DND-41 (cell line): Measurements from ENCODE around the gene CCL13.

Source experiments
- ATAC-seq: fragments of 200-7000 bp; cut with Tn5 transposase; 3 replicates; pipeline ENCODE4 v1.9.1; 2021; ENCODE audit warnings: low read depth; ENCODE audit not compliant: insufficient read depth
- DNase-seq: peaks from one replicate; pipeline ENCODE4 v3.0.0-alpha.2; 2020
- H2AFZ ChIP-seq: 2 replicates; pipeline ENCODE4 v1.6.0; 2012; ENCODE audit warnings: low read depth, low read length
- H3K27ac ChIP-seq: 2 replicates; pipeline ENCODE4 v1.5.1; 2012; ENCODE audit warnings: low read length, inconsistent platforms
- H3K27me3 ChIP-seq: fragments of 200-600 bp; sonication (generic); 2 replicates; pipeline ENCODE4 v1.6.0; 2012; ENCODE audit warnings: low read length, mild to moderate bottlenecking, inconsistent platforms; ENCODE audit not compliant: insufficient read depth, poor library complexity
- H3K36me3 ChIP-seq: 2 replicates; pipeline ENCODE4 v1.5.1; 2012; ENCODE audit warnings: low read length, inconsistent platforms; ENCODE audit not compliant: insufficient read depth
- H3K4me1 ChIP-seq: 2 replicates; pipeline ENCODE4 v1.5.1; 2012; ENCODE audit warnings: mild to moderate bottlenecking, low read length; ENCODE audit not compliant: insufficient read depth
- H3K4me2 ChIP-seq: 2 replicates; pipeline ENCODE4 v1.6.0; 2012; ENCODE audit warnings: mild to moderate bottlenecking, moderate library complexity, low read length, inconsistent platforms; ENCODE audit not compliant: insufficient read depth
- H3K4me3 ChIP-seq, 2 experiments: fragments of 200-600 bp in 1 of 2; shearing (Covaris generic) in 1 of 2; 2 replicates each; pipeline ENCODE4 v1.5.1; 2012 to 2016; ENCODE audit warnings: inconsistent platforms in 2 of 2, low read length in 2 of 2, mild to moderate bottlenecking in 2 of 2, low read depth in 1 of 2, moderate library complexity in 1 of 2
- H3K79me2 ChIP-seq: 2 replicates; pipeline ENCODE4 v1.6.0; 2012; ENCODE audit warnings: low read length, inconsistent platforms; ENCODE audit not compliant: insufficient read depth
- H3K9ac ChIP-seq: 2 replicates; pipeline ENCODE4 v1.6.0; 2012; ENCODE audit warnings: low read depth, mild to moderate bottlenecking, inconsistent platforms, low read length, moderate library complexity
- H3K9me3 ChIP-seq: 2 replicates; pipeline ENCODE4 v1.5.1; 2012; ENCODE audit warnings: low read length, moderate library complexity, mild to moderate bottlenecking, inconsistent platforms; ENCODE audit not compliant: insufficient read depth, severe bottlenecking
- H4K20me1 ChIP-seq: 2 replicates; pipeline ENCODE4 v1.6.0; 2012; ENCODE audit warnings: low read length; ENCODE audit not compliant: insufficient read depth
- CTCF ChIP-seq: IDR thresholded peaks from 2 replicates; pipeline ENCODE4 v1.5.1; 2012; ENCODE audit warnings: borderline replicate concordance, low read length, moderate library complexity, mild to moderate bottlenecking; ENCODE audit not compliant: poor library complexity, severe bottlenecking; ENCODE audit errors: extremely low read depth
- EZH2 ChIP-seq: IDR thresholded peaks from 3 replicates; pipeline ENCODE4 v1.6.1; 2012; ENCODE audit warnings: borderline replicate concordance, low read depth, mild to moderate bottlenecking, moderate library complexity, low read length, inconsistent platforms; ENCODE audit not compliant: severe bottlenecking

The CCL13 gene

GRCh38 chr17:34369571-34369970 lies 13.3 kb downstream of the CCL13 start:
- ATAC-seq (no peak), DNase-seq (peak; percentile 22)
- no peaks in the 10 kb centered on the region for H3K36me3 ChIP-seq
- TF ChIP-seq CTCF, result no peak
- no peak for TF ChIP-seq EZH2
- H3K4me3 ChIP-seq, result no peak overlapping the region
- peak overlapping the region; percentile 60 for H3K9ac ChIP-seq
- H3K79me2 ChIP-seq, result no peaks in the 10 kb centered on the region
- H4K20me1 ChIP-seq, result no peaks in the 10 kb centered on the region
- H3K27me3 ChIP-seq, result no peaks in the 10 kb centered on the region
- H3K4me2 ChIP-seq, result no peak overlapping the region
- H2AFZ ChIP-seq, result no peak overlapping the region
- H3K4me1 ChIP-seq, result peaks cover 82% of the 10 kb centered on the region
- H3K9me3 ChIP-seq, result no peaks in the 10 kb centered on the region
- H3K27ac ChIP-seq, result peak overlapping the region; percentile 99

- H4K20me1 ChIP-seq, result no peaks in the 10 kb centered on the region
- H3K27ac ChIP-seq, result peak overlapping the region; percentile 99
- H3K4me2 ChIP-seq, result no peak overlapping the region
- no peaks in the 10 kb centered on the region for H3K9me3 ChIP-seq
- no peaks in the 10 kb centered on the region for H3K36me3 ChIP-seq
- H2AFZ ChIP-seq, result no peak overlapping the region
- H3K79me2 ChIP-seq, result no peaks in the 10 kb centered on the region
- H3K27me3 ChIP-seq, result no peaks in the 10 kb centered on the region
- peaks cover 73% of the 10 kb centered on the region for H3K4me1 ChIP-seq
- DNase-seq (peak; percentile 62), ATAC-seq (peak; percentile 57)
- peak overlapping the region; percentile 60 for H3K9ac ChIP-seq
- TF ChIP-seq CTCF, result no peak
- no peak for TF ChIP-seq EZH2
- no peak overlapping the region for H3K4me3 ChIP-seq
These were observed 14.2 kb downstream of the CCL13 start for GRCh38 chr17:34370376-34370996.

GRCh38 chr17:34370997-34371395 lies 14.7 kb downstream of the CCL13 start:
- ATAC-seq, result peak; percentile 61
- Histone ChIP-seq H2AFZ (no peak overlapping the region), H3K79me2 (no peaks in the 10 kb centered on the region), H3K9ac (peak overlapping the region; percentile 60; the same call in 1 of the 2 replicates), H3K27ac (peak overlapping the region; percentile 99), H4K20me1 (no peaks in the 10 kb centered on the region), H3K4me1 (peaks cover 68% of the 10 kb centered on the region), H3K9me3 (no peaks in the 10 kb centered on the region), H3K4me3 (no peak overlapping the region), H3K27me3 (no peaks in the 10 kb centered on the region), H3K36me3 (no peaks in the 10 kb centered on the region), H3K4me2 (no peak overlapping the region)
- peak; percentile 61 for DNase-seq
- TF ChIP-seq EZH2 (no peak), CTCF (no peak)
